ENCODE results near the gene FGD4. TPM values are rescaled to one million over a fixed set of nuclear protein-coding genes. Genes with fewer than 3 reads are reported as not detected.
"Not testable (repeated sequence)": the region's sequence is repeated elsewhere in the genome, so short reads cannot be mapped to it uniquely, and the experiment has no call there.

Gene FGD4
- total RNA-seq, 1 experiment from 2014 or later = 8.1 TPM

DNA sequence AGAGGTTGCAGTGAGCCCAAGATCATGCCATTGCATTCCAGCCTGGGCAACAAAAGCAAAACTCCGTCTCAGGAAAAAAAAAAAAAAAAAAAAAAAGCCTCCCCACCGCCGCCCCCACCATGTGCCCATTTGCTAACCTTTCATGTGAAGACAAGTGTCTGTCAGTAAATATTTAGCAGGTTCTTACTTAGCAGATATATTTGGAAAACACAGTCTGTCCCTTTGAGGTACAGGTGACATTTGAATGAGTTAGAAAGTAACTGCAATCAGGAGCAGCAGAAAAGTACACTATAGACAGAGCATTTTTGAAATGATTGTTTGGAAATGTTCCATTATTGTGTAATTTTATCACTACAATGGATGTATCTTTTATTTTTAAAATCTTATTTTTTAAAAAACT, 119.7 kb downstream of the FGD4 start:
- no peak for DNase-seq (ENCODE audit: low read depth)

DNA sequence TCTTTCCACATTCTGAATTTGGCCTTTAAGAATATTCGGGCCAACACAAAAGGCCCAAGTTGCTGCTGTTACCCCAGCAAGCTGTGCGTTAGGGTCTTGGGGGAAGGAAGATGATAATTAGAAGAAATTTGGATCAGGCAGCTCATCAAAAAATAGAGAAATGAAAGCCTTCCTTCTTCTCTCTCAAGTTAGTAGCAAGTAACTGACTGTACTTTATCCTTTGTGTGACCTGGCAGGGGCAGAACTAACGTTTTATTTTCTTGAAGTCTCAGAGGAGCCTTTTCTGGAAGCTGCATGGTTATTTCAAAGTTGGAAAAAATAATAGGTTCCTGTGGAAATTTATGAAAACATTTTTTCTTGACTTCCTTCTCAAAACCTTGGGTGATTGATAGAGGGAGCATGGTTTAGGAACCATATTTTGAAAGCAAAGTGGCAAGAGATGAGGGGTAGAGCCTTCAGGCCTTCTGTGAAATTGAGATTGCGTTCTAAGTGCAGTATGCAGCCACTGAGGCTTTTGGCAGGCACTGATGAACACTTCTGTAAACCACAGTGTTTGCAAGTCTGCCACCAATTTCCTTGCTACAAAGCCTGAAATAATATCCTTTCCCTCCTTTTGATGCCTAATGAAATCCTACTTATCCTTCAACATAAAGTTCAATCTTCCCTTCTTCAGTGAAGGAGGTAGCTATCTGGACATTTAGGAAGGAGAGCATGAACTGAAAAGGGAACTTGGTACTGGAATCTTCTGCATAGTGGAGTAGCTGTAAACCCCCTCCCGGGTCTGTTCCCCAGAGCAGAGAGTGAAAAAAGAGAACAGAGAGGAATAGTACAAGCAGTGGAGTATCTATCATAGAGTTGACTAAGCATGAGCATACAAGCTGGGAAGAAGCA, 123.2 kb downstream of the FGD4 start:
- DNase-seq (ENCODE audit: low read depth) = no peak

DNA sequence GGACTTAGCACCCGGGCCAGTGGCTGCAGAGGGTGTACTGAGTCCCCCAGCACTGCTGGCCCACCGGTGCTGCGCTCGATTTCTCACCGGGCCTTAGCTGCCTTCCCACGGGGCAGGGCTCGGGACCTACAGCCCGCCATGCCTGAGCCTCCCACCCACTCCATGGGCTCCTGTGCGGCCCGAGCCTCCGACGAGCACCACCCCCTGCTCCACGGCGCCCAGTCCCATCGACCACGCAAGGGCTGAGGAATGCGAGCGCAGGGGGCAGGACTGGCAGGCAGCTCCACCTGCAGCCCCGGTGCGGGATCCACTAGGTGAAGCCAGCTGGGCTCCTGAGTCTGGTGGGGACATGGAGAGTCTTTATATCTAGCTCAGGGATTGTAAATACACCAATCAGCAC, 126.4 kb downstream of the FGD4 start:
- DNase-seq (ENCODE audit: low read depth) = not testable (repeated sequence)

DNA sequence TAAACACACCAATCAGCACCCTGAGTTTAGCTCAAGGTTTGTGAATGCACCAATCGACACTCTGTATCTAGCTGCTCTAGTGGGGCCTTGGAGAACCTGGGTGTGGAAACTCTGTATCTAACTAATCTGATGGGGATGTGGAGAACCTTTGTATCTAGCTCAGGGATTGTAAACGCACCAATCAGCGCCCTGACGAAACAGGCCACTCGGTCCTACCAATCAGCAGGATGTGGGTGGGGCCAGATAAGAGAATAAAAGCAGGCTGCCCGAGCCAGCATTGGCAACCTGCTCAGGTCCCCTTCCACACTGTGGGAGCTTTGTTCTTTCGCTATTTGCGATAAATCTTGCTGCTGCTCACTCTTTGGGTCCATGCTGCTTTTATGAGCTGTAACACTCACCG, 127.0 kb downstream of the FGD4 start:
- DNase-seq (ENCODE audit: low read depth) = not testable (repeated sequence)

DNA sequence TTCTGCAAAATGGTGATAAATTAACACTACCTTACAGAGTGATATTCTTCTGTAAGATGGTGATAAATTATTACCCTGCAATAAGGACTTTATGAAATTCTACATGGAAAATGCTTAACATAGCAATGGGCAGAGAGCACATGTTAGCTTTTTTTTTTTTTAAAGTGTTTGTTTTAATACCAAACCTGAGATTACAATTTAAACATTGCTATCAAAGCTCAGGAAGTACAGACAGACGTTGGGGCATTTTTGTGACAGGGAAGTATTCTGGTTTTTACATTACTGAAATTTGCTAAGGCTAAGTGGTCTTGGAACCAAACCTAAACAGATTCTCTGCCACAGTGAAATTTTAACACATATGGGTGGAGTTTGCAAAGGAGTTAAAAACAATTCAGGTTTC, 133.1 kb downstream of the FGD4 start:
- DNase-seq (ENCODE audit: low read depth) = no peak

DNA sequence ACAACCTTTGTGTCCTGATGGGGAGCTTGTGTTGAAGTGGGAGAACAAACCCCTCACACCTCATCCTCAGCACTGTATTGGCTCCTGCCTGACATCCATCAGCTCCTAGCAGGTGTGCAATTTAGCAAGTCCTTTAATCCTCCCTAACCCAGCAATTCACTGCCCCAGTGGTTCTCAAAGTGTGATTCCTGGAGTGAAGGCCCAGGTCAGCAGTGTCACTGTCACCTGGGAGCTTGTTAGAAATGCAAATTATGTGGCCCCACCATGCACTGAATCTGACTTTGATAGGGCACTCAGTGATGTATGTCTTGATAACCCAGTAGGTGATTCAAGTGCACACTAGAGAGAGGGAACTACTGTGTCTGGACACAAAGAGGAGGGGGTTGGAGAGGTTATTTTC, 133.6 kb downstream of the FGD4 start:
- no peak for DNase-seq (ENCODE audit: low read depth)

DNA sequence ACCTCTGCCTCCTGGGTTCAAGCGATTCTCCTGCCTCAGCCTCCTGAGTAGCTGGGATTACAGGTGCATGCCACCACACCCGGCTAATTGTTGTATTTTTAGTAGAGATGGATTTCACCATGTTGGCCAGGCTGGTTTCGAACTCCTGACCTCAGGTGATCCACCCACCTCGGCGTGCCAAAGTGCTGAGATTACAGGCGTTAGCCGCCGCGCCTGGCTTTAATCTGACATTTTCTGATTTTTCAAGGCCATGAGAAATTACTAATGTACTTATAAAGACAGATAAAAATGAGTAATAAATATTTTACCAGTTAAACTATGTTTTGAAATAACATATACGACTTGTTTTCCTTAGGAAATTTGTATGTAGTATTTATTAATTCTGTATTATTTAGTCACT, 134.1 kb downstream of the FGD4 start:
- DNase-seq (ENCODE audit: low read depth) = peak; percentile 29

DNA sequence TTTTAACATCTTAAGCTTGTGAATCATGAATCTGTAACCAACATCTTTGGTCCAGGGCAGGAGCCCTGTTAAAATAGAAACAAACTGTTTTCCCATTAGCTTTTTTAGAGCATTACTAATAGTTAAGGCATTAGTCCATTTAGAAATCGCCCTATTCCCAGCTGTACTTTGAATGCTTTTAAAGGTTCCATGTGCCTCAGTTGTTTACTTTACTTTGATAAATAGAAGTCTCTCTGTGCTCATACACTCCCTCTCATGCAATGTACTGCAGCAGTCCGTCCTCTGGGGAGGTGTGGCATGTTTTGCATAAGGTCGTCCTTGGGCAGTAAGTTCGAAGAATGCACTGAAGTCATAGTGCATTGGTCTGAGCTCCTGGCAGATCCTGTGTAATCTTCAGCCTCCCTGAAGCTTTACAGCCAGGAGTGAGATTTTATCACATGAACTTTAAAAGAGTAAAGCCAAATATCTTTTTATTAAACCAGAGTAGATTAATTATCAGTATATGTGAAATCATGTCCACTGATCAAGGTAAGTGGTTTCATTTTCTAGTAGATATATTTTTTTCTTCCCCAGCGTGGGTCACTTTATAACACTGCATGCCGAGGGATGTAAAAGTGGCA, 134.7 kb downstream of the FGD4 start:
- peak; percentile 93 for DNase-seq (ENCODE audit: low read depth)

DNA sequence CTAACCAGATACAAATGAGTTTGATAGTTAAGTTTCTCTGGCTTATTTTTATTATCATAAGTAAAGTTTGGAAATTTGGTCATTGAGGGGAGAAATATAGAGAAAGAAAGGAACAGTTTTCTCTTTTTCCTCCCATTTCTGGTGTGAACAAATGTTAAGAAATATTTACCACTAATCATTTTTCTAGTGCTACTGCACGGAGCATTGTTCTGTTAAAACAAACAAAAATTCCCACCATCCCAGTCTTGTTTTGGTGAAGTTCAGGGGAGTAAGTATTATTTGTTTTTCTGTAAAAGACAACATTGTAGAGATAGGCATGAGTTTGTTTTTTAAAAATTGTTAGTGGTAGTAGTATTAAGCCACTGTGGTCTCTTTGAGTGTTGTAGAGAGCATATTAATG, 135.3 kb downstream of the FGD4 start:
- DNase-seq (ENCODE audit: low read depth) = no peak

DNA sequence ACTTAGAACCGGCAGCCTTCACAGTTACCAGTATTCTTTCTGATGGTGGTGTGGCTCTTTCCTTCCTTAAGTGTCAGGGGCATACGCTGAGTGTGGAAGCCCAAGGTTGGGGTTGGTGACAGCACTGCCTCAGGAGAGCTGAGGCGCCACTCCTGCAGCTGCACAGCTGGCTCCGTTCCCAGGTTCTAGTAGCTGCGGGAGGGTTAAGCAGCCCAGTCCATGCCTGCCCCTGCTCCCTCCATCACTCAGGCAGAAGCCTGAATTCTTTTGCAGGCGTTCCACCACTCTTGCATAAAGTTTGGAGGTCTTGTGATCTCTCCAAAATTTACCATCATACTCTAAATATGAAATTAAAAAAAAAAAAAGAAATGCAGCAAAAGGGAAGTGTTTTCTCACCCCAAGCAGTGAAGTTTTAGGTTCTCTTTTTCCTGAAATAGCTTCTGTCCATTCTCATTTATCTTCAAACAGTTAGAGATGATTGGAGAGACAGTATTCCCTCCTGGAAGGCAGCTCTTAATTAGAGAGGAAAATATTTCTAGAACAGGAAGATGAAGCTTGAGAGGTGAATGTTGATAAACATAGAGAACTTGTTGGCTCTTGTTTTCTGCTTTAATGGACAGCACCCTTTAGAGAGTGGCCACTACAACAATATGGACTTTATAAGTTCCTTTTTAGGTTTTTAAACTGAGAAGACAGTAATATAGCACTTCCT, 136.1 kb downstream of the FGD4 start:
- DNase-seq (ENCODE audit: low read depth) = peak; percentile 78

DNA sequence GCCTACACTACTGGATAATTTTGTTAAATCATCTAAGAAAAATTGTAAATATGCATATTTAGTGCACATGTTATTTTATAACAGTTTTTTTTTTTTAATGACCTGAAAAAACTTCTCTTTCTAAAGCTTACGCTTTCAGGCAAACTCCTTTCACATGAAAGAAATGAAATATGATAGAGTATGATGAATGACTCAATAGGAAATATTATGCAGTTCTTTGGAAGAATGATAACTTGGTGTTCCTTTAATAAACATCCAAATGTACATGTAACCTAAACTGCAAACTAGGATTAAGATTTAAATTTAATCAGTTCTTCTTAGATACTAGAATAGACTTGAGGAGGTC, 136.6 kb downstream of the FGD4 start:
- DNase-seq (ENCODE audit: low read depth) = no peak

DNA sequence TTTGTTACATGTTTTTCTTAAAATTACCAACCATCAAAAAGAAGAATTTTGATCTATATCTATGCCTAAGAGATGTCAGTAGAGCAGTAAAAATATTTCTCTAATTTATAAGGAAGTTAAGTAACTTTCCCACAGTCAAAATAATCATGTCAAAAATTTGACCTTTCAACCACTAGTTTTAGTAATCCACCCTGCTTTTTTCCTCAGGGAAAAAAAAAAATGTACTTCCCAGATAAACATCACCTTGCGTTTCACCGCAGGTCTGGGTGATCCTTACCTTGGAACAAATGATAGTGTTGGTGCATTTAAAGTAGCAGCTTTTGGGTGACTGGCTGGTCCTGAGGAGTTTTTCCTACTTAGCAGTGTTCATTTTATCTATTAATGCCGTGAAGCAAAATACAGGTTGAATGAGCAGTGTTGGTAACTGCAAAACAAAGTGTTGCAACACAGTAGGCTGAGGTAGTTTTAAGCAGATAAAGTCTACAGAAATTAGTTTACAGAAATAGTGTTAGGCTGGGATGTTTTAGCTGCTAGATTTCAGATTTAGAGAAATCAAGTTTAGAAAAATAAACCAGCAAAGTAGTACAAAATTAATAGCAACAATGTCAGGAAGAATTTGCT, 142.5 kb downstream of the FGD4 start:
- DNase-seq (ENCODE audit: low read depth) = no peak

DNA sequence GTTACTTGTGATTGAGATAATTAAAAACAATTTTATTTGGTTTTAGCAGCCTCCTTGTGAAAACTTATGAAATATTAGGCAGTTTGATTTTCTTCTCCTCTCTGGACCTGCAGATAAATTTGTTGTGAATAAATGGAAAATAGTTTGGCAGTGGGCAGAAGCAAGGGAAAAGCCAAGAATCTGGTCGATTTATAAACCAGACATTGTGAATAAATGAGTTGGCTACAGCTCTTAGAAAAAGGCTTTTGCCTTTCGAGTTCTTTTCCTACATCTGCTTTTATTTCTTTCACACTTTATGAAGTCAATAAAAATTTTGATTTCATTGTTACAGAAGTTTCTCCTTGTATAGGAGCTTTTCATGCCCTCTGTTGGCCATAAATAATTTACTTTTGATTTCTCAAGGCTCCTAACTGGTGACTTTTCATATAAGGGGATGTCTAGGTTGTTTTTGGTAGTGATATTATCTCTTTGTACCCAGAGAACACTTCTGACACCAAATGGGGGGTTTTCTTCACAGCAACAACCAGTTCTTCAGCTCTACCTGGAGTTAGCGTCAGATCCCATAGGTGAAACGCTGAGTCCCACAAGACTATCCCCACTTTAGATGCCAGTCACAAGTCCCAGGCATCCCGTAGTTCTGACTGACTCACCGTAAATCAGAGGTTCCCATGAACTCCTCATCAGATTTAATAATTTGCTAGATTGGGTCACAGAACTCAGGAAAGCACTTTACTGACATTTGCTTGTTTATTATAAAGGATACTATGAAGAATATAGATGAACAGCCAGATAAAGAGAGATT, 143.3 kb downstream of the FGD4 start:
- DNase-seq (ENCODE audit: low read depth) = no peak

DNA sequence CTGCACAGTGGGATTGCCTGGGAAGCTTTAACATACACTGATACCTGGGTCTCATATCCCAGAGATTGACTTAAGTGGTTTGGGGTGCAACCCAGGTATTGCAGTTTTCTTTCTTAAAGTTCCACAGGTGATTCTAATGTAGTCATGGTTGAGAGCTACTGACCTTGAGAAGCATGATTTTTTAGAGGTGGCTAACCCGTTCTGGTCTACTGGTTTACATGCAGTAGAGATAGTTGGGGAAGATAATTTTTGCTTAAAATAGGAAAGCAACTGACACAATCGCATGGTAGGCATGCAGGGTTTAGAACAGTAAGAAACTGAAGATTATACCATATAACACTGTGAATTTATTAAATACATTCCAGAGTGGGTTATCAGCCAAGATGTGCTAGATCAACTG, 145.5 kb downstream of the FGD4 start:
- DNase-seq (ENCODE audit: low read depth) = no peak

DNA sequence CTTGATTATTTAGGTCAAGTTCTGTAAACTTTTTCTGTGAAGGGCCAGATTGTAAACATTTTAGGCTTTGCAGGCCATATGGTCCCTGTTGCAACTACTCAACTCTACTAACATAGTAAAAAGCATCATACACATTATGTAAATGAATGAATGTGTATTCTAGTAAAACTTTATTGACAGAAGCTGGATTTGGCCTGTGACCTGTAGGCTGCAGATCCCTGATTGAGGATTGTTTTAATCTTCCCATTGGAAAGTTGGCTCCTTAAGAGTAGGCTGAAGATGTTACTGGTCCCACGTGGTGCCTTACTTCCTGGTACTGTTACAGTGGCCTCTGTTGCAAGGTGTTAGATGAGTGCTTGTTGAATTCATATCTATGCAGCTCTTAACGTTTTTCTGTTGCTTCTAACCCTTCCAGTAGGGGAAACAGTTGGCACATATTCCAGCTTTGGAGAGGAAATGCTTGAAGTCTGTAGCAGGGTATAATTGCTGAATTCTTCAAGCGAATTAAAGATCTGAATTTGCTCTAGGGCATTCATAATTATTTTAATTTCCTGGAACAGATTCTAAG, 146.1 kb downstream of the FGD4 start:
- DNase-seq (ENCODE audit: low read depth) = no peak

DNA sequence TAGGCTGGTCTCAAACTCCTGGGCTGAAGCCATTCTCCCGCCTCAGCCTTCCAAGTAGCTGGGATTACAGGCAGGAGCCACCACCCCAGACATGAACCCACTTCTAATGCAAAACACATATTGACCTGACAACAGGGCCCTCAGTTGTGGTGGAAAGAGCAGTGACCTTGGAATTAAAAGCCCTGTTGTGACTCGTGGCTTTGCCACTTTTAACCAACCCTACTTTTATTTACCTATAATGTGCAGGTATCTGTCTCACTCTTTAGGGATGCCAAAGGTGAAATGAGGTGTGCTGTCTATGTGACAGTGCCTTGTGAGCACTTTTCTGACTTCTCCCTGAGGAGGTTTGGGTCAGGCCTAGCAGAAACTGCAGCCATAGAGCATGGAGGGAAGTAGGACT, 146.9 kb downstream of the FGD4 start:
- no peak for DNase-seq (ENCODE audit: low read depth)

DNA sequence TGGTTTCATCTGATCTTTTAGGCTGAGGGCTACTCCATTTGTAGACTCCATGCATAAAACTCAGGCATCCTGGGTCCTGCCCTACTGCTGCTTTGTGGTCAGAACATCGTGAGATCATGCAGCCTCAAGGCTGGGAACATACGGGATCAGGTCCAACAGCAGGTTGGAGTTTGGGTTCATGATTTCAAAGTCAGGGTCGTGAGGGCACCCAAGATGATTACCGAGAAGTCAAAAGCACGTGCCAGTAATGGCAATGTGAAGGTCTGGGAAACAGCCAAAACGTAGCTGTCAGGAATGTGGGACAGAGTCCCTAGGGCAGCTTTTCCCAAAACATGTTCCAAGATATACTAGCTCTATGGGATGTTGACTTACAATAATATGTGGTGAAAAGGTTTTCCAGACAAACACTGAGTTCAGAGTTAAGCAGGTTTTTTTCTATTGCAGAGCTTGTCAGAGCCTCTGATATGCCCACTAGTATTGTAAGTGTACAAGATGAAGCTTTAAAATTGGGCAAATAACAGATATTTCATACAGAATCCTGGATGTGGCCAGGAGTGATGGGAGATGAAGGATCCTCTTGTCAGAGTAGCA, 149.4 kb downstream of the FGD4 start:
- DNase-seq (ENCODE audit: low read depth) = peak; percentile 82

DNA sequence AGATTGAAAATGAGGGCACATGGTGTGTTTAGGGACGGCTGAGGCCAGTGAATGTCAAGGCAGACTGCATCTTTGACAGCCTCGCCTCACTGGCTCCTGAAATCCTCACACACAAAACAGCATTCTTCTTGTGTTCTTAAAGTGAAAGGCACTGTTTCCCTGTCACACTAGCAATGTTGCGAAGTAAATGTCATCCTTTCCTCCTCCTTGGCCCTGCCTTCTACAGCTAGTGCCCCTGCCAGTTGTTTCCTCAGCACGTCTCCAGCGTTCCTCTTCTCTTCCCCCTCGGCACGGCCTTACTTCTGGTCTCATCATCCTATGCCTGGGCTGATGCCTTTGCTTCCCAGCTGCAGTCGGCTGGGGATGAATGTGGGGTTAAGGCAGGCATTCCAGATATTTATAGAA, 150.3 kb downstream of the FGD4 start:
- DNase-seq (ENCODE audit: low read depth) = peak; percentile 47

DNA sequence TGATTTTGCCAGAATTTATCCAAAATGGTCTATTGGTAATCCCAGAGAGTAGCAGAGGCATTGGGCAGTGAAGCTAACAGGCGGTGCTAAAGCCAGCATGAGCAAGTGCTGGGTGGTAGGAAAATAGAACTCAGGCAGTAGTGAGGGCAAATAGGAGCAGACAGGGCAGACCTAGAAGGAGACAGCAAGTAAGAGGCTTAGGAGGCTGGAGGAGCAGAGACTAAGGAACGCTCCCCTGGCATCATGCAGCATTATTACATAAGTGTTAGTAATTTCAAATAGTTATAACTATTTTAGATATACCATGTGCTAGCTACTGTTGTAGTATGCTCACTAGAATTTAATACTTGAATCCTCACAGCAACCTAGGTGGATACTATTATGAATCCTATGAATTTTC, 151.7 kb downstream of the FGD4 start:
- no peak for DNase-seq (ENCODE audit: low read depth)

DNA sequence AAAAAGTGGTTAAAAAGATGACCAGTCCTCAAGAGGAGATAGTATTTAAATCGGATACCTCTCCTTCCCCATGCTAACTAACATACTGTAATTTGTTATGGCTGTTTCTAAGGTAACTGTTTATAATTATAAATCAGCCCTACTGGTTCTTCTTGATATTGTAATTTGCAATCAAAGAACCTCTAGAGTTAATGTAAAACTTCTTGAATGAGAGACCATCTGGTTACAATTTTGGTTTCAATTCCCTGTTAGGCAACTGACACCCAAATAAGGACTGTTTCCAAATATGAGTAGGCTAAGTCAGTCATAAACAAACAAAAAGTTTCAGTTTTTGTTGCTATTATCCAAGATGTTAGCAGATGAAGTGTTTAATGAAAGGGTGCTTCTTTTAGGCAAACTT, 159.5 kb downstream of the FGD4 start:
- peak; percentile 53 for DNase-seq (ENCODE audit: low read depth)

DNA sequence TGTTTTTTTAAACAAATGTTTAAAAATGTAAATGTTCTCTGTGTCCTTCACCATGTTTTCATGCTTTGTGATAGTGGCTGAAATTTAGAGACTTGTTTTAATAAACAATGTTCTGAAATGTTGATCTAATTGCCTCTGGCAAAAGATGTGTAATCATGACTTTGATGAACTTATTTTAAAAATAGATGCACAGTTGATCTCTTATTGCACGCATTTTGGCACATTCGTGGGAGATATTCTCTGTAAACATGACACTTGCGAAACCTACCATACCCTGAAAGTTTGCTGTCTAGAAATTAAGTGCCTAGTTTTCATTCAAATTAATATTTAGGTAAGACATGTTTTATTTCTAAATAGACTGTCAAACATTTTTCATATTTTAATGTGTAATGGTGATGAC, 160.1 kb downstream of the FGD4 start:
- DNase-seq (ENCODE audit: low read depth) = no peak

Data from LHCN-M2 (cell line).